ENCODE data around the gene NME5.

The NME5 gene

GRCh38 chr5:138132543-138132942 lies 6.7 kb downstream of the NME5 start:
- no peak for DNase-seq (ENCODE audit: low read depth)

- no peak for DNase-seq (ENCODE audit: low read depth)
These were observed 9.9 kb downstream of the NME5 start for GRCh38 chr5:138129347-138129746.

GRCh38 chr5:138128334-138128733 lies 10.9 kb downstream of the NME5 start:
- DNase-seq (ENCODE audit: low read depth): no peak

- DNase-seq (ENCODE audit: low read depth): no peak
These were observed 24.0 kb downstream of the NME5 start for GRCh38 chr5:138115254-138115653.

GRCh38 chr5:138111937-138112336 lies 27.3 kb downstream of the NME5 start:
- no peak for DNase-seq (ENCODE audit: low read depth)

GRCh38 chr5:138111181-138111580 lies 28.0 kb downstream of the NME5 start:
- no peak for DNase-seq (ENCODE audit: low read depth)

GRCh38 chr5:138110266-138110963 lies 28.8 kb downstream of the NME5 start:
- no peak for DNase-seq (ENCODE audit: low read depth)

GRCh38 chr5:138109463-138110265 lies 29.6 kb downstream of the NME5 start:
- no peak for DNase-seq (ENCODE audit: low read depth)

- no peak for DNase-seq (ENCODE audit: low read depth)
These were observed 32.0 kb downstream of the NME5 start for GRCh38 chr5:138107213-138107612.

GRCh38 chr5:138105709-138106108 lies 33.5 kb downstream of the NME5 start:
- DNase-seq (ENCODE audit: low read depth): no peak

- DNase-seq (ENCODE audit: low read depth): no peak
These were observed 36.0 kb downstream of the NME5 start for GRCh38 chr5:138103319-138103637.

- DNase-seq (ENCODE audit: low read depth): no peak
These were observed 36.5 kb downstream of the NME5 start for GRCh38 chr5:138102454-138103318.

- DNase-seq (ENCODE audit: low read depth): no peak
These were observed 42.0 kb downstream of the NME5 start for GRCh38 chr5:138096997-138097828.

GRCh38 chr5:138096363-138096762 lies 42.9 kb downstream of the NME5 start:
- no peak for DNase-seq (ENCODE audit: low read depth)

- no peak for DNase-seq (ENCODE audit: low read depth)
These were observed 43.9 kb downstream of the NME5 start for GRCh38 chr5:138095100-138095907.

- no peak for DNase-seq (ENCODE audit: low read depth)
These were observed 46.2 kb downstream of the NME5 start for GRCh38 chr5:138093036-138093435.

GRCh38 chr5:138092301-138092700 lies 46.9 kb downstream of the NME5 start:
- DNase-seq (ENCODE audit: low read depth): no peak

GRCh38 chr5:138091685-138092084 lies 47.5 kb downstream of the NME5 start:
- no peak for DNase-seq (ENCODE audit: low read depth)

GRCh38 chr5:138083702-138084101 lies 55.5 kb downstream of the NME5 start, which contains the start of gene WNT8A:
WNT8A (plus strand) TSS chr5:138084033; CDS start chr5:138084128, 95 bp downstream.
- no peak for DNase-seq (ENCODE audit: low read depth)

GRCh38 chr5:138082033-138082432 lies 57.2 kb downstream of the NME5 start:
- no peak for DNase-seq (ENCODE audit: low read depth)
